ENCODE results near the gene PCSK5.
A peak's percentile ranks its signal among the peaks of the same experiment; 100 is the strongest.

Gene PCSK5

GRCh38 chr9:76333388-76333787 lies 442.9 kb downstream of the PCSK5 start:
- no peak for DNase-seq

- no peak for DNase-seq
Measured at GRCh38 chr9:76333964-76334363, 443.5 kb downstream of the PCSK5 start.

DNA sequence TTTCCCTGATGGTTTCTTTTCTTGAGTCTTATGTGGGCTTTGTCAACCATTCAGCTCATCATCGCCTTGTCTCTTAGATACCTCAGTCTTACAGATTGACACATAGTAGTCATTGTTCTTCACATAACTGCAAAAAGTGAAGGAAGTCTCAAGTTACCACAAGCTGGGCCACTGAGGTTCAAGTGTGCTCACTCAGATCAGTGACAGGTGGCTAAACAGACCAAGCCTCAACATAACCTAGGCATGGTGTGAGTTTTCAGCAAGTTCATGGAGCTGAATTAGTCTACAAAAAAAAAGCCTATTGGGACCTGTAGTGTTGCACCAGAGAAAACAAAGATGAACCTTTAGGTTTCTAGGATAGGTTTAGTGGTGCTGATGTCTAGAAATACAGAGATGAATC lies 445.6 kb downstream of the PCSK5 start:
- DNase-seq = no peak

GRCh38 chr9:76338418-76338817 lies 447.9 kb downstream of the PCSK5 start:
- DNase-seq = no peak

- no peak for DNase-seq
Measured at GRCh38 chr9:76341616-76342015, 451.1 kb downstream of the PCSK5 start.

GRCh38 chr9:76342201-76342600 lies 451.7 kb downstream of the PCSK5 start:
- no peak for DNase-seq

- DNase-seq = no peak
Measured at GRCh38 chr9:76342858-76343257, 452.4 kb downstream of the PCSK5 start.

DNA sequence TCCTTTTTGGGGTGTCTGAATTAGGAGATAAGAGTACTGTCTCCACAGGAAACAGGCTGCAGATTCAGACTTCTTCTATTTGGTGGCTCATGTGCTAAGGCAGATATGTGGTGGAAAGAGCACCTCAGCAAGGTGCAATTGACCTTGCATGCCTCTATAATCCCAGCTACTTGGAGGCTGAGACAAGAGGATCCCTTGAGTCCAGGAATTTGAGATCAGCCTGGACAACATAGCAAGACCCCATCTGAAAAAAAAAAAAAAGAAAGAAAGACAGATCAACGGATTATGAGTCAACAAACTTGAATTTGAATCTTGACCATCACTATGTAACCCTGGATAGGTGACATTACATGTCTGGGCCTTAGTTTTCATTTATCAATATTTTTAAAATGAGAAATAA lies 459.4 kb downstream of the PCSK5 start:
- DNase-seq = no peak

GRCh38 chr9:76351006-76351405 lies 460.5 kb downstream of the PCSK5 start:
- no peak for DNase-seq

DNA sequence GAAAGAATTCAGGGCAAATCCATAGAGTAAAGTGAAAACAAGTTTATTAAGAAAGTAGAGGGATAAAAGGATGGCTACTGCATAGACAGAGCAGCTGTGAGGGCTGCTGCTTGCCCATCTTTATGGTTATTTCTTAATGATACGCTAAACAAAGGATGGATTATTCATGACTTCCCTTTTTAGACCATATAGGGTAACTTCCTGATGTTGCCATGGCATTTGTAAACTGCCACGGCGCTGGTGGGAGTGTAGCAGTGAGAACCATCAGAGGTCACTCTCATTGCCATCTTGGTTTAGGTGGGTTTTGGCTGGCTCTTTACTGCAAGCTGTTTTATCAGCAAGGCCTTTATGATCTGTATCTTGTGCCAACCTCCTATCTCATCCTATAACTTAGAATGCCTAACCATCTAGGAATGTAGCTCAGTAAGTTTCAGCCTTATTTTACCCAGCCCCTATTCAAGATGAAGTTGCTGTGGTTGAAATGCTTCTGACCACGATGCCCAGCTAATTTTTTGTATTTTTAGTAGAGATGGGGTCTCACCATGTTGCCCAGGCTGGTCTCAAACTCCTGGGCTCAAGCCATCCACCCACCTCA lies 461.6 kb downstream of the PCSK5 start:
- DNase-seq = peak; percentile 49

GRCh38 chr9:76353280-76353679 lies 462.8 kb downstream of the PCSK5 start:
- no peak for DNase-seq

- DNase-seq = no peak
Measured at GRCh38 chr9:76354221-76354620, 463.7 kb downstream of the PCSK5 start.

GRCh38 chr9:76355886-76356285 lies 465.4 kb downstream of the PCSK5 start:
- DNase-seq = no peak

DNA sequence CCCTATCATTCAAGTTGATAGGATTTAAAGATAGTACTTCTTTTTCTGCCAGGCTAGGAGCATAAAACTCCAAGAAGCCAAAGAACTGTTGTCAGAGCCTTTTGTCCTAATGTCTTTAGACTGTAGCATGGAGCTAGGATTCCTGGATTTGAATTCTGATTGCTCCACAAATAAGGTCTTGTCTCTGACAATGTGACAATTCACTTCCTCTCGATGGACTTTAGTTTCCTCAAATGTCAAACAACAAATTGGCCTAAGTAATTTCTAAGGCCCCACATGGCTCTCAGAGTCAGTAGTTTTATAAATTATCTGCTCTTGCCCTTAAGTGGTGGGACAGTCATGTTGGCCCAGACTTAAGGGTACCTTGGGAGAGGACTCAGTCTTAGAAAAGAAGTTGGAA lies 467.1 kb downstream of the PCSK5 start:
- no peak for DNase-seq

GRCh38 chr9:76358628-76359280 lies 468.3 kb downstream of the PCSK5 start:
- peak; percentile 23 for DNase-seq

DNA sequence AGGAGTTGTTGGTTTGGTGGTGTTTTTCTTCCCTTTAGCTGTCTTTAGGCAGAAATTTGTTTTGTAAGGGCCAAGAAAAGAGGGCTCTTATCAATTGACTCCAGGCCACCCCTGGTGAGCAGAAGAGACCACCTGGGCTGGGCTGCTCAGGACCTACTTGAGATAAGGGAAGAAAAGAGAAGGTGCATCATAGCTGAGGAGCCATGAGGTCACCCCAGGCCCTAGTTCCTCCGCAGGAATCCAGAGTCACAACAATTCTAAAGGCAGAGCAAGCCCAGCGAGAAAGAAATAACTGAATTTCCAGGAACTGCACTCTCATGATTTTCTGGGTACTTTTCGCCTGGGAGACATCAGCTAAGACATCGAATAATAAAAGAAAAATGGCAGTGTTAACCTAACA lies 468.9 kb downstream of the PCSK5 start:
- DNase-seq = peak; percentile 80

GRCh38 chr9:76359766-76360165 lies 469.3 kb downstream of the PCSK5 start:
- DNase-seq = no peak

DNA sequence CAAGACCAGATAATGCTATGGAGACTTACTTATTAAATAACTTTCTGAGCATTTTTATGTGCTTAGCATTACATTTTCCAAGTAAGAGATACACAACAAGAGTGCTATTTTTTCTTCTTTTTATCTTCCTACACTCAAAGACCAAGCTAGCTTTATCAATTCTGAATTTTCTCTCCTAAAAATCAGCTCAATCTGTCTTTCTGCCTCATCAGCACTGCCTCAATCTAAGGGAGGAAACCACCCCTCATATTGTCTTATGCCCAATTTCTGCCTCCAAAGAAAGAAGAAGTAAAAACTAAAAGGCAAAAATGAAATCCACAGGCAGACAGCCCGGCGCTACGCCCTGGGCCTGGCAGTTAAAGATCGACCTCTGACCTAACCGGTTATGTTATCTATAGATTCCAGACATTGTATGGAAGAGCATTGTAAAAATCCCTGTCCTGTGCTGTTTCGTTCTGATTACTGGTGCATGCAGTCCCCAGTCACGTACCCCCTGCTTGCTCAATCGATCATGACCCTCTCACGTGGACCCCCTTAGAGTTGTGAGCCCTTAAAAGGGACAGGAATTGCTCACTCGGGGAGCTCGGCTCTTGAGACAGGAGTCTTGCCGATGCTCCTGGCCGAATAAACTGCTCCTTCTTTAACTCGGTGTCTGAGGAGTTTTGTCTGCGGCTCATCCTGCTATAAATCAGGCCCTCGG lies 472.0 kb downstream of the PCSK5 start:
- DNase-seq = peak; percentile 79

DNA sequence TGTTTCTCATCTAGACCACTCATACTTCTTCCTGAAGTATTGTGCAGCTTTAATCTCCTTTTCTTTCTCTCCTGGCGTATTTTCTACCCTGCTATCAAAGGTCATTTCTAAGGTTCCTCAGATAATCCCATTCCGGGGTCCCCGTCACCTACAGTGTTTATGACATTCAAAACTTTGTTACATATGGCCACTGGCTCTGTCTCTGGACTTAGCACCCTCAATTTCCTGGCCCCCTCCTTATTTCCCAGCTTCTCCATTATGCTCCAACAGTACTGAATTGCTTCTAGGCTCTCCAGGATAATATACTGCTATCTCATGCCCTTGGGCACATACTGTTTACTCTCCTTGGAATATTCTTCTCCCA lies 472.5 kb downstream of the PCSK5 start:
- no peak for DNase-seq

DNA sequence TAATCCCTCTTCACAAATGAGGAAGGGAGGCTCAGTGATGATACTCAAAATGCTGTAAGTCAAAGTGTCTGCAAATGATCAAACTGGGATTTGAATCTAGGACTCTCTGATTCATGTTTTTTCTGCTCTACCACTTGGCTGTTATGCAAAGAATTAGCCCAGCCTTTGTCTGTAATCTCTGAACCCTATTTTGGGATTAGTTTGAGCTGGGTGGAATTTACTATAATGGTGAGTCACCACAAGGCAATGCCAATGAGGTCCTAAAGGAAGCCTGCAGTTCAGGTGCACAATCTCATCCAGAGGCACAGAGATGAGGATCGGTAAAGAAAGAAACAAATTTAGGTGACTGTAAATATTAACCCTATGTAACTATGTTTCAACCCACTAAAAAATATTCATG lies 474.6 kb downstream of the PCSK5 start:
- DNase-seq = no peak

- DNase-seq = no peak
Measured at GRCh38 chr9:76366275-76366674, 475.8 kb downstream of the PCSK5 start.

- DNase-seq = peak; percentile 42
Measured at GRCh38 chr9:76369583-76369982, 479.1 kb downstream of the PCSK5 start.

GRCh38 chr9:76370396-76371023 lies 480.0 kb downstream of the PCSK5 start:
- DNase-seq = no peak

DNA sequence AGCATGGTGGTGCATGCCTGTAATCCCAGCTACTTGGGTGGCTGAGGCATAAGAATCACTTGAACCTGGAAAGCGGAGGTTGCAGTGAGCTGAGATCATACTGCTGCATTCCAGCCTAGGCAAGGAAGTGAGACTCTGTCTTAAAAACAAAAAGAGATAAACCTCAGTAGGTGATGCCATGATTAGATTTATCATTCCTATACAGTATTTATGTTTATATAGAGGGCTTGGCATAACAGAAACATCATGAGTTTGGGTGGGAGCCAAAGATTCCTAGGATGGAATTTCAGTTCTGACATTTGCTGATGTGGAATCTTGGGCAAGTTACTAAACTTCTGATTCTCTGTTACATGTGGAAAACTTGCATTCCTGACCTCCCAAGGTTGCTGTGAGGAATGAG lies 481.4 kb downstream of the PCSK5 start:
- DNase-seq = no peak
